ENCODE results near the gene CIDEB. TPM values are rescaled to one million over a fixed set of nuclear protein-coding genes. Genes with fewer than 3 reads are reported as not detected.

Gene CIDEB
- total and polyA plus RNA-seq, 2 of the 13 experiments (the other 11 are each of a cell fraction or from before 2014, with no cell fraction given): 35.8 to 110 TPM

DNA sequence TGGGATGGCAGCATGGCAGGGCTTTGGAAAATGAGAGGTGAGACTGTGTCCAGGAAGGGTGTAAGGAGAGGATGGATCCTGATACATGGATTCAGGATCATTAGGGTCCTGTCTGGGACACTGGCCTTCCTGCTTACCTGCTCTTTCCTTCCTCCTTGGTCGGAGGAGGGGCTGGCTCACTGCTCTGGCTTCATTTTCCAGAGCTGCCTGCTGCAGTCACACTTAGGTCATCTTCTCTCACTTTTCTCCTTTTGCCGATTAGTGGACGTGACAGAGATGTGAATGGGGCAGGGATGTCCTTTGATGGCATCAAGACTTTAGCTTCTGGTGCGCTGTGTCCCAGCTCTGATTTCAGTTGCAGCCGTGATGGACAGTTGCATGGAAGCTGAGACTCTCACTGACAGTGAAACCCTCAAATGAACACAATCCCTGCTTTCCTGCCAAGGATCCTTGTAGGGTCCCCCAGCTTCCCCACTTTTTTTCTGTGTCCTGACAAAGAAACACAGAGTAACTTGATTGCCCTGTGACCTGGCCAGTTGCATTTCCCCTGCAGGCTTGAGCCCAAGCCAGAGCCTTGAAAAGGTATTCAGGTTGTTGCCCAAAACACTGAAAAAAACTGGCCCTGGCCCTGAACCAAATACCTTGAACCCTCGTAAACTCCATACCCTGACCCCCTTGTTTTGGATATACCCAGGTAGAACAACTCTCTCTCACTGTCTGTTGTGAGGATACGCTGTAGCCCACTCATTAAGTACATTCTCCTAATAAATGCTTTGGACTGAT is 756 bp upstream of the CIDEB start (continued):
- TF ChIP-seq, protein P1, sequence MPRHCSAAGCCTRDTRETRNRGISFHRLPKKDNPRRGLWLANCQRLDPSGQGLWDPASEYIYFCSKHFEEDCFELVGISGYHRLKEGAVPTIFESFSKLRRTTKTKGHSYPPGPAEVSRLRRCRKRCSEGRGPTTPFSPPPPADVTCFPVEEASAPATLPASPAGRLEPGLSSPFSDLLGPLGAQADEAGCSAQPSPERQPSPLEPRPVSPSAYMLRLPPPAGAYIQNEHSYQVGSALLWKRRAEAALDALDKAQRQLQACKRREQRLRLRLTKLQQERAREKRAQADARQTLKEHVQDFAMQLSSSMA (CRISPR knock-in tag; IDR thresholded peaks at IDR 0.05): peak; percentile 69; the same call in 1 of the 2 replicates
- TF ChIP-seq TP53 (CRISPR knock-in tag; conservative IDR thresholded peaks at IDR 0.05) (no peak), TOPORS (CRISPR knock-in tag; IDR thresholded peaks at IDR 0.05) (0 out of 2 replicates have a peak, but pooled peaks have one; percentile 46), ZNF121 (CRISPR knock-in tag; IDR thresholded peaks at IDR 0.05) (no peak), PPARG (CRISPR knock-in tag; conservative IDR thresholded peaks at IDR 0.05) (no peak), ZNF207 (IDR thresholded peaks at IDR 0.05; ENCODE audit: borderline replicate concordance) (no peak), ZSCAN25 (CRISPR knock-in tag; IDR thresholded peaks at IDR 0.05) (no peak), KAT2B (IDR thresholded peaks at IDR 0.05; ENCODE audit: borderline replicate concordance, low read depth, low read length) (no peak), EEA1 (CRISPR knock-in tag; IDR thresholded peaks at IDR 0.05; ENCODE audit: borderline replicate concordance) (no peak), RFXAP (CRISPR knock-in tag; IDR thresholded peaks at IDR 0.05; ENCODE audit: borderline replicate concordance) (no peak), SIN3B (IDR thresholded peaks at IDR 0.05; ENCODE audit: low read length) (no peak), ZNF781 (CRISPR knock-in tag; IDR thresholded peaks at IDR 0.05; ENCODE audit: borderline replicate concordance, not compliant biosample characterization) (no peak), PITX1 (CRISPR knock-in tag; IDR thresholded peaks at IDR 0.05) (no peak), ZNF232 (CRISPR knock-in tag; IDR thresholded peaks at IDR 0.05; ENCODE audit: borderline replicate concordance) (0 out of 2 replicates have a peak, but pooled peaks have one; percentile 16), ATM (IDR thresholded peaks at IDR 0.05; ENCODE audit: borderline replicate concordance) (no peak), MAFK (conservative IDR thresholded peaks at IDR 0.05 in 1 of 2, IDR thresholded peaks at IDR 0.05 in 1 of 2; ENCODE audit: low read length in 2 of 2) (no peak), AKAP8 (CRISPR knock-in tag; IDR thresholded peaks at IDR 0.05) (no peak), KDM5B (CRISPR knock-in tag; IDR thresholded peaks at IDR 0.05; ENCODE audit: borderline replicate concordance) (0 out of 2 replicates have a peak, but pooled peaks have one; percentile 16)
- TF ChIP-seq, protein P2, sequence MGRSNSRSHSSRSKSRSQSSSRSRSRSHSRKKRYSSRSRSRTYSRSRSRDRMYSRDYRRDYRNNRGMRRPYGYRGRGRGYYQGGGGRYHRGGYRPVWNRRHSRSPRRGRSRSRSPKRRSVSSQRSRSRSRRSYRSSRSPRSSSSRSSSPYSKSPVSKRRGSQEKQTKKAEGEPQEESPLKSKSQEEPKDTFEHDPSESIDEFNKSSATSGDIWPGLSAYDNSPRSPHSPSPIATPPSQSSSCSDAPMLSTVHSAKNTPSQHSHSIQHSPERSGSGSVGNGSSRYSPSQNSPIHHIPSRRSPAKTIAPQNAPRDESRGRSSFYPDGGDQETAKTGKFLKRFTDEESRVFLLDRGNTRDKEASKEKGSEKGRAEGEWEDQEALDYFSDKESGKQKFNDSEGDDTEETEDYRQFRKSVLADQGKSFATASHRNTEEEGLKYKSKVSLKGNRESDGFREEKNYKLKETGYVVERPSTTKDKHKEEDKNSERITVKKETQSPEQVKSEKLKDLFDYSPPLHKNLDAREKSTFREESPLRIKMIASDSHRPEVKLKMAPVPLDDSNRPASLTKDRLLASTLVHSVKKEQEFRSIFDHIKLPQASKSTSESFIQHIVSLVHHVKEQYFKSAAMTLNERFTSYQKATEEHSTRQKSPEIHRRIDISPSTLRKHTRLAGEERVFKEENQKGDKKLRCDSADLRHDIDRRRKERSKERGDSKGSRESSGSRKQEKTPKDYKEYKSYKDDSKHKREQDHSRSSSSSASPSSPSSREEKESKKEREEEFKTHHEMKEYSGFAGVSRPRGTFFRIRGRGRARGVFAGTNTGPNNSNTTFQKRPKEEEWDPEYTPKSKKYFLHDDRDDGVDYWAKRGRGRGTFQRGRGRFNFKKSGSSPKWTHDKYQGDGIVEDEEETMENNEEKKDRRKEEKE (IDR thresholded peaks at IDR 0.05): no peak
- TF ChIP-seq, protein P3, sequence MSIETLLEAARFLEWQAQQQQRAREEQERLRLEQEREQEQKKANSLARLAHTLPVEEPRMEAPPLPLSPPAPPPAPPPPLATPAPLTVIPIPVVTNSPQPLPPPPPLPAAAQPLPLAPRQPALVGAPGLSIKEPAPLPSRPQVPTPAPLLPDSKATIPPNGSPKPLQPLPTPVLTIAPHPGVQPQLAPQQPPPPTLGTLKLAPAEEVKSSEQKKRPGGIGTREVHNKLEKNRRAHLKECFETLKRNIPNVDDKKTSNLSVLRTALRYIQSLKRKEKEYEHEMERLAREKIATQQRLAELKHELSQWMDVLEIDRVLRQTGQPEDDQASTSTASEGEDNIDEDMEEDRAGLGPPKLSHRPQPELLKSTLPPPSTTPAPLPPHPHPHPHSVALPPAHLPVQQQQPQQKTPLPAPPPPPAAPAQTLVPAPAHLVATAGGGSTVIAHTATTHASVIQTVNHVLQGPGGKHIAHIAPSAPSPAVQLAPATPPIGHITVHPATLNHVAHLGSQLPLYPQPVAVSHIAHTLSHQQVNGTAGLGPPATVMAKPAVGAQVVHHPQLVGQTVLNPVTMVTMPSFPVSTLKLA (IDR thresholded peaks at IDR 0.05): no peak

Data from HepG2 (cell line).